ENCODE data around the gene SULT1C4. TPM values are rescaled to one million over a fixed set of nuclear protein-coding genes. Genes with fewer than 3 reads are reported as not detected.

The SULT1C4 gene
- total RNA-seq, 2 experiments from 2014 or later: not detected

DNA sequence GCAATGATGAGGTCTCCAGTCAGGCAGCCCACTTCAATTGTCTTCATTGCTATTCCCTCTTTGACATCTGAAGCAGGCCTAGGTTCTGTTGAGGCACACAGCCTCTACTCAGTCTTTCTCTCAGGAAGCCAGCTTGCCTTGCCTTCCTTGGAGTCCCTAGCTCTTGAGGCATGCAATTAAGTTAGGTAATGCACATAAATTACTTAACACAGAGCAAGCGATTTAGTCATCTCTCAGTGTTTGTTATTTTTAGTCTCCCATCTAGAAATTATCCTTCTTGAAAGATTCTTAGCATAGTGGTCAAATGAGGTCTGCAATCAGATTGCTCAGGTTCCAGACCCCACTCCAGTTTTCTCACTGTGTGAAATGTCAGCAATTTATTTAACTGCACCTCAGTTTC lies 32.0 kb downstream of the SULT1C4 start:
- Histone ChIP-seq H3K27me3 (ENCODE audit: control insufficient read depth in 1 of 2, insufficient read depth in 2 of 2, low read length in 2 of 2) (peaks cover 0 to 5% of the 10 kb centered on the region in 2 experiments), H3K4me3 (ENCODE audit: low read length) (no peak overlapping the region), H3K36me3 (ENCODE audit: insufficient read depth, low read length) (no peaks in the 10 kb centered on the region), H3K4me1 (ENCODE audit: insufficient read depth, low read length) (no peaks in the 10 kb centered on the region), H3K9me3 (ENCODE audit: control insufficient read depth in 1 of 2, insufficient read depth in 1 of 2, low read length in 2 of 2) (peaks cover 0 to 5% of the 10 kb centered on the region in 2 experiments), H3K27ac (ENCODE audit: low read depth in 1 of 2, low read length in 2 of 2) (no peak overlapping the region)
- DNase-seq (no peak), ATAC-seq (ENCODE audit: poor library complexity) (no peak)
- Mint-ChIP-seq H3K4me1 (ENCODE audit: low read depth) (no peaks in the 10 kb centered on the region), H3K36me3 (ENCODE audit: low read depth) (no peaks in the 10 kb centered on the region), H3K27me3 (peaks cover 11% of the 10 kb centered on the region), H3K27ac (no peak overlapping the region), H3K4me3 (no peak overlapping the region), H3K9me3 (peaks cover 12% of the 10 kb centered on the region)
- intact Hi-C loops (cut with DNase I, micrococcal nuclease): no loop called here
- POLR2A ChIA-PET: no interaction called here
- TF ChIP-seq, protein P1, sequence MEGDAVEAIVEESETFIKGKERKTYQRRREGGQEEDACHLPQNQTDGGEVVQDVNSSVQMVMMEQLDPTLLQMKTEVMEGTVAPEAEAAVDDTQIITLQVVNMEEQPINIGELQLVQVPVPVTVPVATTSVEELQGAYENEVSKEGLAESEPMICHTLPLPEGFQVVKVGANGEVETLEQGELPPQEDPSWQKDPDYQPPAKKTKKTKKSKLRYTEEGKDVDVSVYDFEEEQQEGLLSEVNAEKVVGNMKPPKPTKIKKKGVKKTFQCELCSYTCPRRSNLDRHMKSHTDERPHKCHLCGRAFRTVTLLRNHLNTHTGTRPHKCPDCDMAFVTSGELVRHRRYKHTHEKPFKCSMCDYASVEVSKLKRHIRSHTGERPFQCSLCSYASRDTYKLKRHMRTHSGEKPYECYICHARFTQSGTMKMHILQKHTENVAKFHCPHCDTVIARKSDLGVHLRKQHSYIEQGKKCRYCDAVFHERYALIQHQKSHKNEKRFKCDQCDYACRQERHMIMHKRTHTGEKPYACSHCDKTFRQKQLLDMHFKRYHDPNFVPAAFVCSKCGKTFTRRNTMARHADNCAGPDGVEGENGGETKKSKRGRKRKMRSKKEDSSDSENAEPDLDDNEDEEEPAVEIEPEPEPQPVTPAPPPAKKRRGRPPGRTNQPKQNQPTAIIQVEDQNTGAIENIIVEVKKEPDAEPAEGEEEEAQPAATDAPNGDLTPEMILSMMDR (IDR thresholded peaks at IDR 0.05): no peak
- CTCF ChIA-PET: no interaction called here

DNA sequence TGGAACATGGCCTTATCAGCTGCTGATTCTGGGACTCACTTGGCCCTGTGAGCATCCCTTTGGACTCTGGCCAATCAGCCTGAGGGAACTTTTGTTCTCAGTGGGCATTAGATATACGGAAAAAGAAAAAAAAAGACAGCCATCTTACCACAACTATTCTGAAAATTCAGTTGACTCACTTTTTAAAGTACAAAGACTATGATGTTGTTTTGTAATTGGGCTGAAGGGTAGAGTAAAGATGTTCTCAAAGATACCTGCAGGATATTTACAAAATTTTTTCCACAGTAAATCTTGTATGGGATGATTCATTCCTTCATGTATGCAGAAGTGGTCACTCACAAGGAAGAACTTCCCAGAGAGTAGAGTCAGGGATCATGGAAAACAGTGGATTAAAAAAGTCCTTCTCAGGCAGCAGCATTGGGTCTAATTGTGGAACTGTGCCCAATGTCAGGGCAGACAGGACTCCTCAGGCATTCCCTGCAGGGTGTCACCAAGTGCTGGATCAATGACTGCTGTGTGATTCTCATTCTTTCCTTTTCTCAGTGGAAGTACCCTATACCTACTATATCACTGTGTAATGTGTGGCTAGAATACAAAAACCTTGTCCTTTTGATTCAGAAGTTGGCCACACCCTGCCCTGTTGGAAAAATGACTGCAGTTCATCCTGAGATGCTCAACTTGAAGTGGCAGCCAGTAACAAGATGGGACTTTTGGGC lies 35.4 kb downstream of the SULT1C4 start:
- Mint-ChIP-seq H3K9me3 (no peaks in the 10 kb centered on the region), H3K4me3 (no peak overlapping the region), H3K27ac (no peak overlapping the region), H3K4me1 (ENCODE audit: low read depth) (no peaks in the 10 kb centered on the region), H3K27me3 (peaks cover 6% of the 10 kb centered on the region), H3K36me3 (ENCODE audit: low read depth) (no peaks in the 10 kb centered on the region)
- Histone ChIP-seq H3K4me3 (ENCODE audit: low read length) (no peak overlapping the region), H3K9me3 (ENCODE audit: control insufficient read depth in 1 of 2, insufficient read depth in 1 of 2, low read length in 2 of 2) (no peaks in the 10 kb centered on the region), H3K36me3 (ENCODE audit: insufficient read depth, low read length) (no peaks in the 10 kb centered on the region), H3K4me1 (ENCODE audit: insufficient read depth, low read length) (no peaks in the 10 kb centered on the region), H3K27me3 (ENCODE audit: control insufficient read depth in 1 of 2, insufficient read depth in 2 of 2, low read length in 2 of 2) (no peaks in the 10 kb centered on the region), H3K27ac (ENCODE audit: low read depth in 1 of 2, low read length in 2 of 2) (no peak overlapping the region)
- DNase-seq: no peak
- TF ChIP-seq, protein P1 (IDR thresholded peaks at IDR 0.05): no peak
- ATAC-seq (ENCODE audit: poor library complexity): no peak
- CTCF ChIA-PET: no interaction called here
- POLR2A ChIA-PET: no interaction called here
- intact Hi-C loops (cut with DNase I, micrococcal nuclease): no loop called here

DNA sequence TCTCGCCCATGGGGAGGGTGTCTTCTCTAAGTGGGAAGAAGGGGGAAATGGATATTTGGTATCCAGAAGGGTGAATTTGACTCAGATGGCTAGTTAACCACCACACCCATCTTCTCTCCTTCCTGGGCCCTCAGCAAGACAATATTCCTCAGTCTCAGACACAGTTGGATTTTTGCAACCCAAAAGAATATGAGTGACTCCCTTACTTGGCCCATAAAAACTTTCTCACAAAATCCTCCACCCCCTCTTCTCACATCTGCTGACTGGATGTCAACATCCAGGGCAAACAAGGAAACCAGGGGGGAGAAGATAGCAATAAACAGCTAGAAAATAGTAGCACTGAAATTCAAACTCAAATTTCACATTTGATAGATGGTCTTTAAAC lies 35.9 kb downstream of the SULT1C4 start:
- TF ChIP-seq, protein P1 (IDR thresholded peaks at IDR 0.05): no peak
- H3K36me3 ChIP-seq (ENCODE audit: insufficient read depth, low read length): no peaks in the 10 kb centered on the region
- H3K27ac Mint-ChIP-seq: no peak overlapping the region
- CTCF ChIA-PET: no interaction called here
- peaks cover 6% of the 10 kb centered on the region for H3K27me3 Mint-ChIP-seq
- no peaks in the 10 kb centered on the region for H3K4me1 ChIP-seq (ENCODE audit: insufficient read depth, low read length)
- POLR2A ChIA-PET: no interaction called here
- DNase-seq (no peak), ATAC-seq (ENCODE audit: poor library complexity) (no peak)
- no peak overlapping the region for H3K4me3 Mint-ChIP-seq
- H3K36me3 Mint-ChIP-seq (ENCODE audit: low read depth): no peaks in the 10 kb centered on the region
- H3K27me3 ChIP-seq (ENCODE audit: control insufficient read depth in 1 of 2, insufficient read depth in 2 of 2, low read length in 2 of 2): no peaks in the 10 kb centered on the region
- intact Hi-C loops (cut with DNase I, micrococcal nuclease): no loop called here
- H3K4me3 ChIP-seq (ENCODE audit: low read length): no peak overlapping the region
- H3K9me3 Mint-ChIP-seq: no peaks in the 10 kb centered on the region
- no peak overlapping the region for H3K27ac ChIP-seq (ENCODE audit: low read depth in 1 of 2, low read length in 2 of 2)
- H3K4me1 Mint-ChIP-seq (ENCODE audit: low read depth): no peaks in the 10 kb centered on the region
- no peaks in the 10 kb centered on the region for H3K9me3 ChIP-seq (ENCODE audit: control insufficient read depth in 1 of 2, insufficient read depth in 1 of 2, low read length in 2 of 2)

Data from CD4-positive, alpha-beta T cell (primary cell).